Neuronal stem cell (in vitro differentiated cells): Measurements from ENCODE around the gene NAA30.

Experiments
- DNase-seq: peaks from one replicate; pipeline ENCODE4 v3.0.0-alpha.2; 2013; ENCODE audit warnings: low spot score
- H2AFZ ChIP-seq: one replicate; pipeline ENCODE4 v1.6.1; 2013; ENCODE audit warnings: mild to moderate bottlenecking, low read length, inconsistent platforms
- H2AK5ac ChIP-seq: 2 replicates; pipeline ENCODE4 v1.6.1; 2013; ENCODE audit warnings: low read depth, mild to moderate bottlenecking, inconsistent platforms, low read length, moderate library complexity, mixed read lengths
- H2BK120ac ChIP-seq: 2 replicates; pipeline ENCODE4 v1.6.1; 2013; ENCODE audit warnings: low read depth, mild to moderate bottlenecking, inconsistent platforms, low read length, moderate library complexity, mixed read lengths
- H2BK12ac ChIP-seq: one replicate; pipeline ENCODE4 v1.6.1; 2013; ENCODE audit warnings: low read length, inconsistent platforms
- H2BK15ac ChIP-seq: 2 replicates; pipeline ENCODE4 v1.6.1; 2013; ENCODE audit warnings: mild to moderate bottlenecking, low read length, inconsistent platforms, mixed read lengths
- H2BK5ac ChIP-seq: one replicate; pipeline ENCODE4 v1.6.1; 2013; ENCODE audit warnings: inconsistent platforms, mild to moderate bottlenecking, low read length, moderate library complexity
- H3K14ac ChIP-seq: one replicate; pipeline ENCODE4 v1.6.1; 2013; ENCODE audit warnings: low read length, inconsistent platforms
- H3K18ac ChIP-seq: 2 replicates; pipeline ENCODE4 v1.6.1; 2013; ENCODE audit warnings: low read length, inconsistent platforms
- H3K23ac ChIP-seq: 2 replicates; pipeline ENCODE4 v1.6.1; 2013; ENCODE audit warnings: low read depth, mild to moderate bottlenecking, mixed read lengths, low read length, inconsistent platforms; ENCODE audit not compliant: poor library complexity
- H3K27ac ChIP-seq: replicated peaks from 3 replicates; pipeline ENCODE4 v1.5.1; 2013; ENCODE audit warnings: low read length, inconsistent platforms
- H3K27me3 ChIP-seq, 3 experiments: 2 replicates each; pipeline ENCODE4 v1.6.1; 2013; ENCODE audit warnings: low read length in 3 of 3, mild to moderate bottlenecking in 2 of 3, inconsistent platforms in 1 of 3, low read depth in 1 of 3, mixed read lengths in 1 of 3, moderate library complexity in 1 of 3; ENCODE audit not compliant: control insufficient read depth in 3 of 3, insufficient read depth in 3 of 3
- H3K36me3 ChIP-seq, 2 donors: replicated peaks in 1 of 2; 2 replicates each; pipeline ENCODE4 v1.6.1; 2013; ENCODE audit warnings: low read length in 2 of 2; ENCODE audit not compliant: control insufficient read depth in 2 of 2, insufficient read depth in 2 of 2
- H3K4ac ChIP-seq: 2 replicates; pipeline ENCODE4 v1.6.1; 2013; ENCODE audit warnings: inconsistent platforms, mild to moderate bottlenecking, low read length, moderate library complexity
- H3K4me1 ChIP-seq, 2 donors: 1 replicate in 1 of 2; 2 replicates in 1 of 2; pipeline ENCODE4 v1.6.1; 2013; ENCODE audit warnings: low read length in 2 of 2, low read depth in 1 of 2; ENCODE audit not compliant: control insufficient read depth in 2 of 2, insufficient read depth in 1 of 2
- H3K4me2 ChIP-seq: one replicate; pipeline ENCODE4 v1.6.1; 2013; ENCODE audit warnings: mild to moderate bottlenecking, low read length, inconsistent platforms; ENCODE audit not compliant: insufficient read depth, poor library complexity, severe bottlenecking
- H3K4me3 ChIP-seq, 2 donors: 2 replicates each; pipeline ENCODE4 v1.5.1; 2013; ENCODE audit warnings: low read length in 2 of 2, mild to moderate bottlenecking in 2 of 2, inconsistent platforms in 1 of 2, moderate library complexity in 1 of 2
- H3K79me1 ChIP-seq: one replicate; pipeline ENCODE4 v1.6.1; 2013; ENCODE audit warnings: low read depth, mild to moderate bottlenecking, inconsistent platforms, low read length, moderate library complexity
- H3K9ac ChIP-seq: one replicate; pipeline ENCODE4 v1.6.1; 2013; ENCODE audit warnings: mild to moderate bottlenecking, low read depth, low read length, inconsistent platforms; ENCODE audit not compliant: poor library complexity
- H3K9me3 ChIP-seq, 2 donors: replicated peaks in 1 of 2; 2 replicates each; pipeline versions ENCODE3 to v1.6.1; 2013; ENCODE audit warnings: low read length in 2 of 2, mild to moderate bottlenecking in 2 of 2, inconsistent platforms in 1 of 2, low read depth in 1 of 2, mixed read lengths in 1 of 2, moderate library complexity in 1 of 2; ENCODE audit not compliant: control insufficient read depth in 2 of 2, insufficient read depth in 1 of 2
- H4K8ac ChIP-seq: one replicate; pipeline ENCODE4 v1.6.1; 2013; ENCODE audit warnings: low read depth, mild to moderate bottlenecking, inconsistent platforms, low read length, moderate library complexity
- H4K91ac ChIP-seq: one replicate; pipeline ENCODE4 v1.6.1; 2013; ENCODE audit warnings: low read length, low read depth, mild to moderate bottlenecking, inconsistent platforms; ENCODE audit not compliant: poor library complexity
- WGBS, 2 donors: extraction: QIAGEN DNeasy Blood & Tissue Kit; methylation state at CpG; one replicate each; pipeline ENCODE4 v1.1.7; 2013; ENCODE audit warnings: missing lambda C conversion rate in 2 of 2, mixed read lengths in 1 of 2; ENCODE audit not compliant: insufficient read length in 2 of 2, insufficient replicate concordance in 1 of 2; ENCODE audit errors: extremely low coverage in 2 of 2; 5-methylcytosine and 5-hydroxymethylcytosine counted together

NAA30 gene

GRCh38 chr14:57352396-57353170 lies 37.8 kb upstream of the NAA30 start:
- H3K4ac ChIP-seq: no peak overlapping the region
- no CpG with 5 or more reads among the region's 9 CpGs for WGBS, 2 donors

DNA sequence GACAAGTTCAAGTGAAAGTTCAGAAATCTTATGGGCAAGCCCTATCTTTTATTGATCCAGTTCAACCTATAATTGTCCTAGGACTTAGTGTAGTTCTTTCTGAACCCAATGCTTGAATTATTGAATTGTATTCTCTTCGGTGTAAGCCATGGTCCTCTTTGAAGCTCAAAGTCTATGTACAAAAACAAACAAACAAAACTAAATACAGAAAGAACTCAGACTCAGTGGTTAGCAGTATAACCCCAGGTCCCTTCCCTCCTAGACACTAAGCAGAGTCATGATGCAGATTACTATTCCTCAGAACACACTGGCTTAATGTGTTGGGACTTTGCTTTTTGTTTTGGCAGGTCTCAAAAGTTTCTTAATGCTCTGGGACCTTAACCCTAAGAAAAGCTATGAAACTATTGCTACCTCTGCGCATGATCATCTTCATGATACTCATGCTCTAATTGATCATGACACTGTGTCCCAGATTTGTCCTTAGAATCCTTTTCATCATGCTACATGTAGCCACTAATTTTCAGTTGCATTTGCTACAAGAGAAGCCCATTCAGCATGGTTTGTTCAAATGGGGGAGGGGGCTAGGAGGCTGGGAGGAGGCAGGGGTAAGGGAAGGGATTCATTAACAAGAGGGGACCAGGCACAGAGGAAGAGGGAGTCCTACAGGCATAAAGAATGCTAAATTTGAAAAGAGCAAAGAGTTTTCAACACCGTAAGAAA lies 35.1 kb upstream of the NAA30 start:
- H4K8ac ChIP-seq: no peak overlapping the region
- H2AK5ac ChIP-seq: no peak overlapping the region
- DNase-seq: no peak
- H2BK5ac ChIP-seq: no peak overlapping the region
- H3K4me1 ChIP-seq: no peaks in the 10 kb centered on the region
- no peak overlapping the region for H2BK12ac ChIP-seq
- no peaks in the 10 kb centered on the region for H3K27me3 ChIP-seq
- H2BK15ac ChIP-seq: no peak overlapping the region
- WGBS, 2 donors: no CpG with 5 or more reads among the region's 3 CpGs
- H3K79me1 ChIP-seq: no peaks in the 10 kb centered on the region
- H3K27ac ChIP-seq: no peak overlapping the region
- no peak overlapping the region for H3K14ac ChIP-seq
- H4K91ac ChIP-seq: no peak overlapping the region
- no peak overlapping the region for H3K23ac ChIP-seq
- no peak overlapping the region for H3K18ac ChIP-seq
- H3K4ac ChIP-seq: no peak overlapping the region
- no peaks in the 10 kb centered on the region for H3K9me3 ChIP-seq
- H3K9ac ChIP-seq: no peak overlapping the region
- H3K4me2 ChIP-seq: no peak overlapping the region
- no peak overlapping the region for H2AFZ ChIP-seq
- H3K4me3 ChIP-seq: no peak overlapping the region
- no peak overlapping the region for H2BK120ac ChIP-seq
- no peaks in the 10 kb centered on the region for H3K36me3 ChIP-seq

More at GRCh38 chr14:57352396-57353170, 37.8 kb upstream of the NAA30 start:
- Histone ChIP-seq H3K27ac (no peak overlapping the region), H3K23ac (no peak overlapping the region), H2AFZ (no peak overlapping the region), H3K9me3 (peaks cover 0 to 2% of the 10 kb centered on the region in 2 donors), H3K4me2 (no peak overlapping the region), H3K18ac (no peak overlapping the region), H2BK5ac (no peak overlapping the region), H2AK5ac (no peak overlapping the region), H2BK120ac (no peak overlapping the region), H4K91ac (no peak overlapping the region), H3K79me1 (no peaks in the 10 kb centered on the region), H2BK15ac (no peak overlapping the region), H3K14ac (no peak overlapping the region), H3K4me1 (no peaks in the 10 kb centered on the region), H3K9ac (no peak overlapping the region), H3K27me3 (no peaks in the 10 kb centered on the region), H3K4me3 (no peak overlapping the region), H2BK12ac (no peak overlapping the region), H3K36me3 (no peaks in the 10 kb centered on the region), H4K8ac (no peak overlapping the region)
- no peak for DNase-seq

GRCh38 chr14:57362361-57362760 lies 28.0 kb upstream of the NAA30 start:
- Histone ChIP-seq H4K91ac (no peak overlapping the region), H3K36me3 (no peaks in the 10 kb centered on the region), H3K9me3 (no peaks in the 10 kb centered on the region), H3K14ac (no peak overlapping the region), H3K4me2 (no peak overlapping the region), H2AFZ (peak overlapping the region; percentile 62), H3K18ac (no peak overlapping the region), H2BK12ac (no peak overlapping the region), H3K4ac (no peak overlapping the region), H3K79me1 (no peaks in the 10 kb centered on the region), H2BK5ac (no peak overlapping the region), H3K4me3 (no peak overlapping the region), H3K27ac (no peak overlapping the region), H3K27me3 (no peaks in the 10 kb centered on the region), H3K9ac (no peak overlapping the region), H2AK5ac (no peak overlapping the region), H3K4me1 (peaks cover 16 to 17% of the 10 kb centered on the region in 2 donors), H2BK15ac (no peak overlapping the region), H4K8ac (no peak overlapping the region), H3K23ac (no peak overlapping the region), H2BK120ac (no peak overlapping the region)
- DNase-seq: no peak

DNA sequence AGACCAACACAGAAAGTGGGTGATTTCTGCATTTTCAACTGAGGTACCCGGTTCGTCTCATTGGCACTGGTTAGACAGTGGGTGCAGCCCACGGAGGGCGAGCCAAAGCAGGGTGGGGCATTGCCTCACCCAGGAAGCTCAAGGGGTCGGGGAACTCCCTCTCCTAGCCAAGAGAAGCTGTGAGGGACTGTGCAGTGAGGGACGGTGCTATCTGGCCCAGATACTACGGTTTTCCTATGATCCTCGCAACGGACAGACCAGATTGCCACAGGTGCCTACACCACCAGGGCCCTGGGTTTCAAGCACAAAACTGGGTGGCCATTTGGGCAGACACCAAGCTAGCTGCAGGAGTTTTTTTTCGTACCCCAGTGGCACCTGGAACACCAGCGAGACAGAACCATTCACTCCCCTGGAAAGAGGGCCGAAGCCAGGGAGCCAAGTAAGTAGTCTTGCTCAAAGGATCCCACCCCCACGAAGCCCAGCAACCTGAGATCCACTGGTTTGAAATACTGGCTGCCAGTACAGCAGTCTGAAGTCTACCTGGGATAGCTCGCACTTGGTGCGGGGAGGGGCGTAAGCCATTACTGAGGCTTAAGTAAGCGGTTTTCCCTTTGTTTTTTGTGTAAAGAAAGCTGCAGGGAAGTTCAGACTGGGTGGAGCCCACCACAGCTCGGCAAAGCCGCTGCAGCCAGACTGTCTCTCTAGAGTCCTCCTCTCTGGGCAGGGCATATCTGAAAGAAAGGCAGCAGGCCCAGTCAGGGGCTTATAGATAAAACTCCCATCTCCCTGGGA lies 25.5 kb upstream of the NAA30 start:
- H3K27ac ChIP-seq: no peak overlapping the region
- no CpG with 5 or more reads among the region's 19 CpGs for WGBS, 2 donors
- peaks cover 16 to 17% of the 10 kb centered on the region in 2 donors for H3K4me1 ChIP-seq
- H3K23ac ChIP-seq: no peak overlapping the region
- H2AFZ ChIP-seq: peak overlapping the region; percentile 86
- H3K9me3 ChIP-seq: no peaks in the 10 kb centered on the region
- H3K9ac ChIP-seq: no peak overlapping the region
- H2AK5ac ChIP-seq: no peak overlapping the region
- H3K18ac ChIP-seq: no peak overlapping the region
- H3K27me3 ChIP-seq: no peaks in the 10 kb centered on the region
- no peak overlapping the region for H3K4me2 ChIP-seq
- DNase-seq: no peak
- no peak overlapping the region for H3K4me3 ChIP-seq
- no peaks in the 10 kb centered on the region for H3K79me1 ChIP-seq
- H3K4ac ChIP-seq: no peak overlapping the region
- no peak overlapping the region for H2BK120ac ChIP-seq
- H4K91ac ChIP-seq: no peak overlapping the region
- no peak overlapping the region for H2BK15ac ChIP-seq
- H3K14ac ChIP-seq: no peak overlapping the region
- H2BK5ac ChIP-seq: no peak overlapping the region
- H4K8ac ChIP-seq: no peak overlapping the region
- H3K36me3 ChIP-seq: no peaks in the 10 kb centered on the region
- no peak overlapping the region for H2BK12ac ChIP-seq
